H9 (cell line): Measurements from ENCODE around the gene RSU1. TPM values are rescaled to one million over a fixed set of nuclear protein-coding genes. Genes with fewer than 3 reads are reported as not detected.

Experiments used
- DNase-seq: peaks from one replicate; pipeline ENCODE4 v3.0.0-alpha.2; 2017
- H2AFZ ChIP-seq: one replicate; pipeline ENCODE4 v1.6.1; 2013; ENCODE audit warnings: mild to moderate bottlenecking, low read length, control low read depth, moderate library complexity
- H2AK5ac ChIP-seq: 2 replicates; pipeline ENCODE4 v1.6.1; 2013; ENCODE audit warnings: low read length, control low read depth, mixed read lengths; ENCODE audit not compliant: insufficient read length
- H2BK120ac ChIP-seq: one replicate; pipeline ENCODE4 v1.6.1; 2013; ENCODE audit warnings: low read depth, mild to moderate bottlenecking, low read length, control low read depth, inconsistent platforms; ENCODE audit not compliant: poor library complexity, severe bottlenecking
- H2BK12ac ChIP-seq: 2 replicates; pipeline ENCODE4 v1.6.1; 2013; ENCODE audit warnings: low read length, control low read depth, mixed read lengths, low read depth; ENCODE audit not compliant: insufficient read length
- H2BK15ac ChIP-seq: 2 replicates; pipeline ENCODE4 v1.6.1; 2013; ENCODE audit warnings: low read depth, low read length, control low read depth
- H2BK20ac ChIP-seq: one replicate; pipeline ENCODE4 v1.6.1; 2013; ENCODE audit warnings: low read depth, mild to moderate bottlenecking, low read length, control low read depth, inconsistent platforms; ENCODE audit not compliant: poor library complexity, severe bottlenecking
- H2BK5ac ChIP-seq: 2 replicates; pipeline ENCODE4 v1.6.1; 2013; ENCODE audit warnings: low read length, control low read depth, mixed read lengths; ENCODE audit not compliant: insufficient read length
- H3K14ac ChIP-seq: 2 replicates; pipeline ENCODE4 v1.6.1; 2013; ENCODE audit warnings: low read length, control low read depth; ENCODE audit not compliant: insufficient read depth
- H3K18ac ChIP-seq: 2 replicates; pipeline ENCODE4 v1.6.1; 2013; ENCODE audit warnings: low read depth, mild to moderate bottlenecking, mixed read lengths, low read length, control low read depth; ENCODE audit not compliant: insufficient read length
- H3K23ac ChIP-seq: 2 replicates; pipeline ENCODE4 v1.6.1; 2013; ENCODE audit warnings: low read length, control low read depth, mixed read lengths, low read depth; ENCODE audit not compliant: insufficient read length
- H3K23me2 ChIP-seq: 2 replicates; pipeline ENCODE4 v1.6.1; 2013; ENCODE audit warnings: low read depth, mild to moderate bottlenecking, mixed read lengths, low read length, control low read depth; ENCODE audit not compliant: insufficient read length, poor library complexity, severe bottlenecking
- H3K27ac ChIP-seq: 2 replicates; pipeline ENCODE4 v1.5.1; 2013; ENCODE audit warnings: low read length, control low read depth, mixed read lengths, low read depth; ENCODE audit not compliant: insufficient read length
- H3K27me3 ChIP-seq: 2 replicates; pipeline ENCODE4 v1.6.1; 2013; ENCODE audit warnings: low read length, control low read depth, inconsistent platforms; ENCODE audit not compliant: insufficient read depth
- H3K4ac ChIP-seq: 2 replicates; pipeline ENCODE4 v1.6.1; 2013; ENCODE audit warnings: low read depth, mild to moderate bottlenecking, control low read depth, inconsistent platforms, low read length, moderate library complexity
- H3K4me1 ChIP-seq: 2 replicates; pipeline ENCODE4 v1.6.1; 2013; ENCODE audit warnings: low read length, control low read depth, inconsistent platforms; ENCODE audit not compliant: insufficient read depth
- H3K4me2 ChIP-seq: 2 replicates; pipeline ENCODE4 v1.6.1; 2013; ENCODE audit warnings: low read length, control low read depth, mixed read lengths; ENCODE audit not compliant: insufficient read length, insufficient read depth
- H3K56ac ChIP-seq: 2 replicates; pipeline ENCODE4 v1.6.1; 2013; ENCODE audit warnings: low read depth, mild to moderate bottlenecking, mixed read lengths, low read length, control low read depth; ENCODE audit not compliant: insufficient read length
- H3K79me1 ChIP-seq: 2 replicates; pipeline ENCODE4 v1.6.1; 2013; ENCODE audit warnings: low read depth, mild to moderate bottlenecking, moderate library complexity, low read length, control low read depth, inconsistent platforms; ENCODE audit not compliant: insufficient read depth, poor library complexity, severe bottlenecking
- H3K79me2 ChIP-seq: 2 replicates; pipeline ENCODE4 v1.6.1; 2013; ENCODE audit warnings: low read length, control low read depth, inconsistent platforms; ENCODE audit not compliant: insufficient read depth
- H3K9ac ChIP-seq: 2 replicates; pipeline ENCODE4 v1.6.1; 2013; ENCODE audit warnings: low read length, control low read depth, mixed read lengths; ENCODE audit not compliant: insufficient read length; ENCODE audit errors: extremely low read depth
- H3K9me3 ChIP-seq: one replicate; pipeline ENCODE4 v1.6.1; 2013; ENCODE audit warnings: low read depth, low read length, inconsistent platforms; ENCODE audit not compliant: control insufficient read depth
- H3T11ph ChIP-seq: one replicate; pipeline ENCODE4 v1.6.1; 2013; ENCODE audit warnings: mild to moderate bottlenecking, low read length, control low read depth, inconsistent platforms
- H4K20me1 ChIP-seq: one replicate; pipeline ENCODE4 v1.6.1; 2013; ENCODE audit not compliant: control insufficient read depth, insufficient read length, insufficient read depth
- H4K5ac ChIP-seq: 2 replicates; pipeline ENCODE4 v1.6.1; 2013; ENCODE audit warnings: low read depth, mild to moderate bottlenecking, mixed read lengths, low read length, control low read depth; ENCODE audit not compliant: insufficient read length
- H4K8ac ChIP-seq: replicated peaks from 2 replicates; pipeline ENCODE4 v1.6.1; 2013; ENCODE audit warnings: low read length, control low read depth, mixed read lengths, low read depth; ENCODE audit not compliant: insufficient read length
- H4K91ac ChIP-seq: 2 replicates; pipeline ENCODE4 v1.6.1; 2013; ENCODE audit warnings: low read depth, mild to moderate bottlenecking, moderate library complexity, mixed read lengths, low read length, control low read depth; ENCODE audit not compliant: insufficient read length
- H3K27ac Mint-ChIP-seq, 3 experiments: 2 replicates in 2 of 3; 3 replicates in 1 of 3; pipeline ENCODE4 v1.8.0; 2020 to 2021; ENCODE audit warnings: mixed read lengths in 3 of 3, mild to moderate bottlenecking in 1 of 3, moderate library complexity in 1 of 3
- H3K27me3 Mint-ChIP-seq: 2 replicates; pipeline ENCODE4 v1.8.0; 2021; ENCODE audit warnings: low read depth, mild to moderate bottlenecking, moderate library complexity, mixed read lengths
- H3K36me3 Mint-ChIP-seq, 3 experiments: 2 replicates in 2 of 3; 3 replicates in 1 of 3; pipeline ENCODE4 v1.8.0; 2020 to 2021; ENCODE audit warnings: low read depth in 3 of 3, mixed read lengths in 3 of 3; ENCODE audit not compliant: insufficient read depth in 1 of 3
- H3K4me1 Mint-ChIP-seq, 2 experiments: 2 replicates each; pipeline ENCODE4 v1.8.0; 2020; ENCODE audit warnings: mixed read lengths in 2 of 2
- H3K4me3 Mint-ChIP-seq, 2 experiments: 2 replicates in 1 of 2; 3 replicates in 1 of 2; pipeline ENCODE4 v1.8.0; 2020 to 2021; ENCODE audit warnings: mild to moderate bottlenecking in 2 of 2, mixed read lengths in 2 of 2, moderate library complexity in 1 of 2
- H3K9me3 Mint-ChIP-seq, 2 experiments: 2 replicates in 1 of 2; 3 replicates in 1 of 2; pipeline ENCODE4 v1.8.0; 2020; ENCODE audit warnings: mild to moderate bottlenecking in 2 of 2, mixed read lengths in 2 of 2, moderate library complexity in 1 of 2
- CTCF ChIP-seq: fragments of 200-600 bp; sonication (generic); conservative IDR thresholded peaks from 3 replicates; pipeline ENCODE4 v1.8.0; 2021; ENCODE audit warnings: antibody characterized with exemption, mild to moderate bottlenecking
- WGBS: extraction: QIAGEN DNeasy Blood & Tissue Kit; methylation state at CpG from one replicate; pipeline ENCODE4 v1.1.7; 2013; ENCODE audit warnings: missing lambda C conversion rate, low lambda C conversion rate, mixed read lengths; ENCODE audit not compliant: insufficient read length; ENCODE audit errors: extremely low coverage; 5-methylcytosine and 5-hydroxymethylcytosine counted together
- total RNA-seq: library from RNA; stranded (reverse); gene quantifications from 2 replicates; pipeline ENCODE4 v1.2.1, GENCODE V29; 2021

RSU1 gene
- total RNA-seq, 1 experiment from 2014 or later = 59.4 TPM

- no peaks in the 10 kb centered on the region for H3K23me2 ChIP-seq
- no peaks in the 10 kb centered on the region for H3K9me3 ChIP-seq
- Mint-ChIP-seq H3K27me3 (peaks cover 10% of the 10 kb centered on the region), H3K36me3 (no peaks in the 10 kb centered on the region), H3K27ac (no peak overlapping the region), H3K4me1 (peaks cover 2 to 3% of the 10 kb centered on the region in 2 experiments; a peak in 1 of 4 replicates), H3K4me3 (no peak overlapping the region), H3K9me3 (no peaks in the 10 kb centered on the region; a peak in 2 of 5 replicates)
- H3K4ac ChIP-seq = no peak overlapping the region
- H3K18ac ChIP-seq = no peak overlapping the region
- no peaks in the 10 kb centered on the region for H3K79me2 ChIP-seq
- no peaks in the 10 kb centered on the region for H3K27me3 ChIP-seq
- no peaks in the 10 kb centered on the region for H4K20me1 ChIP-seq
- no peak overlapping the region for H3K23ac ChIP-seq
- H4K5ac ChIP-seq = no peak overlapping the region
- no peaks in the 10 kb centered on the region for H3K4me1 ChIP-seq
- no peak for DNase-seq
- WGBS = no CpG with 5 or more reads among the region's 3 CpGs
- H2BK120ac ChIP-seq = no peak overlapping the region
- no peak overlapping the region for H2BK15ac ChIP-seq
- H3T11ph ChIP-seq = no peak overlapping the region
- no peak for TF ChIP-seq CTCF
- no peak overlapping the region for H3K14ac ChIP-seq
- H3K9ac ChIP-seq = no peak overlapping the region
- H2BK12ac ChIP-seq = no peak overlapping the region
- H2BK20ac ChIP-seq = no peak overlapping the region
- no peak overlapping the region for H2BK5ac ChIP-seq
- H2AFZ ChIP-seq = no peak overlapping the region
- H3K27ac ChIP-seq = no peak overlapping the region
- no peak overlapping the region for H3K4me2 ChIP-seq
- H4K91ac ChIP-seq = no peak overlapping the region
- no peaks in the 10 kb centered on the region for H3K79me1 ChIP-seq
- no peak overlapping the region for H2AK5ac ChIP-seq
- no peak overlapping the region for H3K56ac ChIP-seq
- H4K8ac ChIP-seq = no peak overlapping the region
Measured at GRCh38 chr10:16544099-16544498, 273.1 kb downstream of the RSU1 start.
